Uterus (tissue), 2 donors: ENCODE measurements around the gene BICDL1.

Experiments used
- CTCF ChIP-seq, 4 experiments: fragments of 200-600 bp in 2 of 4; fragments of 450-650 bp in 2 of 4; sonication (generic) in 2 of 4; IDR thresholded peaks; one replicate each; pipeline ENCODE4 v1.5.1; 2016 to 2019; ENCODE audit warnings: antibody characterized with exemption in 4 of 4, mild to moderate bottlenecking in 2 of 4, moderate library complexity in 1 of 4
- POLR2A ChIP-seq, 2 donors: fragments of 450-650 bp; IDR thresholded peaks; one replicate each; pipeline ENCODE4 v1.6.1; 2016; ENCODE audit warnings: antibody characterized with exemption in 2 of 2, mild to moderate bottlenecking in 1 of 2, moderate library complexity in 1 of 2

- TF ChIP-seq CTCF (IDR thresholded peaks at IDR 0.05) (no peak), POLR2A (IDR thresholded peaks at IDR 0.05) (no peak)
Measured at GRCh38 chr12:120065472-120065871, 76.4 kb downstream of the BICDL1 start.
